ENCODE data around the gene GPR157.

Gene GPR157

DNA sequence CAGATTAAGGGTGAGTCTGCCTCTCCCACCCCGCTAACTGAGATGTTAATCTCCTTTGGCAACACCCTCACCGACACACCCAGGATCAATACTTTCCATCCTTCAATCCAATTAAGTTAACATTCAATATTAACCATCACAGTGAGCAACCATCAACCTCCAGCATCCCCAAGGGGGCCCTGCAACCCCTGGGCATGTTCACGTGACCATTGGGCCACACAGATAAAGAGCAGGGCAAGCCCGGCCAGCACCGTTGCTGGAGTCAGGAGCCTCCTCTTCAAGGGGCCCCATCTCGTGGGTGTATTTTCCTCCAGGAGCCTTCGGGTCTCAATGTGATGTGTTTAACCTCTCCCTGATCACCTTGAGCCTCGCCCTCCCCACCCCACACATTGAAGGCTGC lies 8.0 kb upstream of the GPR157 start:
- Histone ChIP-seq H3K36me3 (ENCODE audit: insufficient read depth, low read length) (no peaks in the 10 kb centered on the region), H3K4me2 (ENCODE audit: low read length) (no peak overlapping the region), H3F3A (ENCODE audit: insufficient read depth, low read length) (no peaks in the 10 kb centered on the region), H3K9me3 (ENCODE audit: low read length) (no peaks in the 10 kb centered on the region), H3K4me3 (ENCODE audit: low read depth, low read length, poor library complexity, severe bottlenecking) (no peak overlapping the region), H3K27me3 (ENCODE audit: insufficient read depth, low read length) (peaks cover 6% of the 10 kb centered on the region), H2AFZ (ENCODE audit: low read length) (no peak overlapping the region), H3K4me1 (ENCODE audit: insufficient read depth, low read length, severe bottlenecking) (no peaks in the 10 kb centered on the region), H3K79me2 (ENCODE audit: insufficient read depth, low read length) (no peaks in the 10 kb centered on the region), H3K27ac (ENCODE audit: low read depth, low read length, poor library complexity, severe bottlenecking) (no peak overlapping the region), H3K9ac (ENCODE audit: low read length) (no peak overlapping the region), H3K9me2 (ENCODE audit: low read depth, low read length) (no peaks in the 10 kb centered on the region), H4K20me1 (ENCODE audit: insufficient read depth, low read length) (no peaks in the 10 kb centered on the region)
- TF ChIP-seq EZH2 (IDR thresholded peaks at IDR 0.05; ENCODE audit: borderline replicate concordance, low read length), result no peak
- TF ChIP-seq, protein P1, sequence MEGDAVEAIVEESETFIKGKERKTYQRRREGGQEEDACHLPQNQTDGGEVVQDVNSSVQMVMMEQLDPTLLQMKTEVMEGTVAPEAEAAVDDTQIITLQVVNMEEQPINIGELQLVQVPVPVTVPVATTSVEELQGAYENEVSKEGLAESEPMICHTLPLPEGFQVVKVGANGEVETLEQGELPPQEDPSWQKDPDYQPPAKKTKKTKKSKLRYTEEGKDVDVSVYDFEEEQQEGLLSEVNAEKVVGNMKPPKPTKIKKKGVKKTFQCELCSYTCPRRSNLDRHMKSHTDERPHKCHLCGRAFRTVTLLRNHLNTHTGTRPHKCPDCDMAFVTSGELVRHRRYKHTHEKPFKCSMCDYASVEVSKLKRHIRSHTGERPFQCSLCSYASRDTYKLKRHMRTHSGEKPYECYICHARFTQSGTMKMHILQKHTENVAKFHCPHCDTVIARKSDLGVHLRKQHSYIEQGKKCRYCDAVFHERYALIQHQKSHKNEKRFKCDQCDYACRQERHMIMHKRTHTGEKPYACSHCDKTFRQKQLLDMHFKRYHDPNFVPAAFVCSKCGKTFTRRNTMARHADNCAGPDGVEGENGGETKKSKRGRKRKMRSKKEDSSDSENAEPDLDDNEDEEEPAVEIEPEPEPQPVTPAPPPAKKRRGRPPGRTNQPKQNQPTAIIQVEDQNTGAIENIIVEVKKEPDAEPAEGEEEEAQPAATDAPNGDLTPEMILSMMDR (IDR thresholded peaks at IDR 0.05; ENCODE audit: low read length), result no peak

DNA sequence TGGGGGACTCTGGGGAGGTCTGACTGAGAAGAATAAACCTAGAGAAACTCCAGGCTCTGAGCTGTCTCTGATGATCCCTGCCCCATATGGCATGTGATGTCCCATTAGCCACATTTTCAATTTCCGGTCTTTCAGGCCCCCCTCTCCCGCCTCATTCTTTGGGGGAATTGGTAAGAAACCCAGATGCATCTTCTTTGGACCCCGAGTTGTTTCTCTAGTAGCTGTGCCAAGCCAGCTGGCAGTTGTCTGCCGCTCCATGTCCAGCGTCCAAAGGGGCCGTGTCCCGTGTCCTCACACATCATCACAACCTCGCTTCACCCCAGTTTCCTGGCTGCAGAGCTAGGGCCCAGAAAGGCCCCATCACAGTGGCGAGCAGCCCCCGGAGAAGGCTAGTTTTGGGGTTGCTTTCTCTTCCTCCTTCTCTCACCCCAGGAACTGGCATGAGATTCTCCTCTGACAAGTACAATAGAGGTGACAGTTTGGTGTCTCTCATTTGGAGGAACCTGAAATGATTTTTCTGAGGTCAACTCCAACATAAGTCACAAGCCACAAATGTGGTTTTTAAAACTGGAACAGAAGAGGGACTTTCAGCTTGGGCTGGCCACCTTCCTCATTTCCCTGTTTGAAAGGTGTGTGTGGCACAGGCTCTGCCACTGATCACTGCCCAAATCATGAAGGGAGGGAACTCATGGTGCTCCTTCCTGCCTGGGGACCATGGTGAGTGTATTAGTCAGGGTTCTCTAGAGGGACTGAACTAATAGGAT lies 6.4 kb upstream of the GPR157 start:
- Histone ChIP-seq H3K9ac (ENCODE audit: low read length) (no peak overlapping the region), H3F3A (ENCODE audit: insufficient read depth, low read length) (peaks cover under 1% of the 10 kb centered on the region; the same call in 1 of the 2 replicates), H2AFZ (ENCODE audit: low read length) (no peak overlapping the region), H3K27ac (ENCODE audit: low read depth, low read length, poor library complexity, severe bottlenecking) (no peak overlapping the region), H3K36me3 (ENCODE audit: insufficient read depth, low read length) (no peaks in the 10 kb centered on the region), H3K9me2 (ENCODE audit: low read depth, low read length) (no peaks in the 10 kb centered on the region), H3K4me2 (ENCODE audit: low read length) (no peak overlapping the region), H3K9me3 (ENCODE audit: low read length) (no peaks in the 10 kb centered on the region), H3K79me2 (ENCODE audit: insufficient read depth, low read length) (no peaks in the 10 kb centered on the region), H3K4me3 (ENCODE audit: low read depth, low read length, poor library complexity, severe bottlenecking) (no peak overlapping the region), H3K4me1 (ENCODE audit: insufficient read depth, low read length, severe bottlenecking) (no peaks in the 10 kb centered on the region), H3K27me3 (ENCODE audit: insufficient read depth, low read length) (peaks cover 6% of the 10 kb centered on the region), H4K20me1 (ENCODE audit: insufficient read depth, low read length) (no peaks in the 10 kb centered on the region)
- TF ChIP-seq, protein P1 (IDR thresholded peaks at IDR 0.05; ENCODE audit: low read length), result no peak
- TF ChIP-seq EZH2 (IDR thresholded peaks at IDR 0.05; ENCODE audit: borderline replicate concordance, low read length), result no peak

DNA sequence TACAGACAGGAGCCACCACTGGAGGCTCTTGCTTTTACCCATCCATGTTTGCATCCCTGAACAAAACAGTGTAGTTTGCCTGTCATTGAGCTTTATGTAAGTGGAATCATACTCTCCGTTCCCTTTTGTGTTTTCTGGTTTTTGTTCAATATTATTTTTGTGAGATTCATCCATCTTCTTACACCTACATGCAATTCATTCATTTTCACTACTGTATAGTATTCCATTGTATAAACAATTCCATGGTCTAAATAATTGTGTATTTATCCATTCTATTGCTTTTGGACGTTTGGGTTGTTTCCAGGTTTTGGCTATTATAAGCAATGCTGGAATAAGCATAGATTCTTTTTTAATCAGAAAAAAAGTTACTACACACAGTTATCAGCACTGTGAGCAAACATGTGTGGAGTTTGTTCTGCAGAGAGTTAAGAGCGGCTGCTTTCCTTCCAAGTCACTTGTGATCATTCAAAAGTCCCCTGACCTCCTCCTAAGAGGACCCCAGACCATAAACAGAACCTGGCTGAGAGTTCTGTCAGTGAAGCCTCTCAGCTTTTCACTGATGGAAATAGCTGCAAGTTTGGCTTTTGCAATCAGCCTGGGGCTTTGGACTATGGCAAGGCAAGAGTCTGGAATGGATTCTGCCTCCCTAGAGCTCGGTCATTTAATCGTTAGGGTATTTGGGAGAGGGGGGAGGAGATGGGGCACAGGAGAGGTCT lies 5.1 kb upstream of the GPR157 start:
- H3K9me3 ChIP-seq (ENCODE audit: low read length), result no peaks in the 10 kb centered on the region

More for the DNA sequence above, 5.1 kb upstream of the GPR157 start:
- TF ChIP-seq EZH2 (IDR thresholded peaks at IDR 0.05; ENCODE audit: borderline replicate concordance, low read length), result no peak
- TF ChIP-seq, protein P1 (IDR thresholded peaks at IDR 0.05; ENCODE audit: low read length), result no peak
- Histone ChIP-seq H3K9ac (ENCODE audit: low read length) (no peak overlapping the region), H3K4me2 (ENCODE audit: low read length) (no peak overlapping the region), H3K4me1 (ENCODE audit: insufficient read depth, low read length, severe bottlenecking) (no peaks in the 10 kb centered on the region), H2AFZ (ENCODE audit: low read length) (no peak overlapping the region), H3K27ac (ENCODE audit: low read depth, low read length, poor library complexity, severe bottlenecking) (no peak overlapping the region), H3F3A (ENCODE audit: insufficient read depth, low read length) (peaks cover 4% of the 10 kb centered on the region; the same call in 1 of the 2 replicates), H4K20me1 (ENCODE audit: insufficient read depth, low read length) (no peaks in the 10 kb centered on the region), H3K79me2 (ENCODE audit: insufficient read depth, low read length) (no peaks in the 10 kb centered on the region), H3K36me3 (ENCODE audit: insufficient read depth, low read length) (no peaks in the 10 kb centered on the region), H3K27me3 (ENCODE audit: insufficient read depth, low read length) (peaks cover 6% of the 10 kb centered on the region), H3K4me3 (ENCODE audit: low read depth, low read length, poor library complexity, severe bottlenecking) (no peak overlapping the region), H3K9me2 (ENCODE audit: low read depth, low read length) (no peaks in the 10 kb centered on the region)
